ENCODE results near the gene ADGRL1. TPM values are rescaled to one million over a fixed set of nuclear protein-coding genes. Genes with fewer than 3 reads are reported as not detected.

The ADGRL1 gene
- total and polyA plus RNA-seq, 10 of the 15 experiments (the other 5 are each of a cell fraction or from before 2014, with no cell fraction given), result 0.05 to 4.8 (median 0.71) TPM

DNA sequence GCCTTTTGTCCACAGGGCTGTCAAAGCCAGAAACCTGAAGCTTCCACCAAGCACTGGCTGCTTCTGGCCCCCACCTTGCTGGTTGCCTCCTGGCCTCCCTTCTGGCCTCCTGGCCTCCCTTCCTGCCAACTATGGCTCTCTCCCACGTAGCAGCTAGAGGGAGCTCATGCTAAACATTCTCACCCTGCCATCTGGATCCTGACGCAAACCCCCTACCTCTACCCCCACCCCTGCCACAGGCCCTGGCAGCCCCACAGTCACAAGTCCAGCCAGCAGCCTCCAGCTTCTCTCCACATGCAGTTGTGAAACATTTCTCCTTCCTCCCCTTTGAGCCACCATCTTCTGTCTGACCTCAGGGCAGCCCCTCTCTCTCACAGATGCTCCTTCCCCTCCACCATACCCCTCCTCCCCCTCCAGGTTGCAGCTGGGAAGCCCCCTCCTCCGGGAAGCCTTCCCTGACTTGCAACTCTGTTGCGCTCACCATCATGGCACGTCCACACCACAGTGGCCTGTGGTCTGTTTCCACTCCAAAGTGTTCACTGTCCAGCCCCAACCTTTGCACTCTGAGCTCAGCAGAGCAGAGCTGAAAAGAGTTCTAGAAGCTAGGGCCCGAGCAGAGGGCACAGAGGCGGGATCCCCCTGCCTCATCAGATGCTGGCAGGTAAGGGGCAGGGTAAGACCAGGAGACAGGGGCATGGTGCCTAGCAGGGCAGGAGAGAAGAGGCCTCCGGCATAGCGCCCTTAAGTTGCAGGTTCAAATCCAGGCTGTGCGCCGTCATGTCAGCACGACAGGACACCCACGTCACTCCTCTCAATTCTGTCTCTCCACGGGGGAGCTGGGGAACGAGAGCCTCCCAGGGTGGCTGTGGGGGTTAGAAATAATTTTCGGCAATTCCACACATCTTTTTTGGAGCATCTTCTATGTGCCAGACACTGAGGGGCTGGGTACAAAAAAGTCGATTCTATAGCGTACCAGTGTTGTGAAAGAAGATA is 7.3 kb downstream of the ADGRL1 start:
- H3K4me1 ChIP-seq (ENCODE audit: control insufficient read depth, insufficient read depth, low read length), result no peaks in the 10 kb centered on the region; the same call in 1 of the 2 replicates
- no peak overlapping the region for H3K4me2 ChIP-seq (ENCODE audit: control insufficient read depth, insufficient read depth)
- FAIRE-seq (peak; percentile 13), ATAC-seq (peak; percentile 20; the same call in 2 of the 3 replicates), DNase-seq (ENCODE audit: low read depth, low spot score) (no peak)
- no peak overlapping the region for H3K4me3 ChIP-seq
- H2AFZ ChIP-seq (ENCODE audit: control insufficient read depth, low read depth, low read length), result no peak overlapping the region
- intact Hi-C loops (cut with micrococcal nuclease; ENCODE audit: unreplicated experiment), result no loop called here
- ChIA-PET RAD21 (ENCODE audit: unreplicated experiment) (interaction anchor here (0.7 to 3.0 kb wide), 7 partner anchors 13 to 150 kb away, joined by 3 to 33 read pairs (median 4); partner anchors contain the start of gene ASF1B), CTCF (interaction anchor here (0.7 to 3.5 kb wide), 21 partner anchors 9 to 287 kb away, joined by 3 to 95 read pairs (median 4); partner anchors contain the start of gene ASF1B), SMC1A (ENCODE audit: uncharacterized antibody, unreplicated experiment) (interaction anchor here (0.5 to 3.0 kb wide), 4 partner anchors 13 to 162 kb away, joined by 3 to 35 read pairs (median 3); no protein-coding TSS in a partner anchor), POLR2A (interaction anchor here (0.6 kb wide), 1 partner anchor 230 kb away, joined by 4 read pairs; no protein-coding TSS in a partner anchor)
- H3K9me3 ChIP-seq (replicated peaks; ENCODE audit: control insufficient read depth, insufficient read depth, low read length), result no peaks in the 10 kb centered on the region
- TF ChIP-seq, protein P1, sequence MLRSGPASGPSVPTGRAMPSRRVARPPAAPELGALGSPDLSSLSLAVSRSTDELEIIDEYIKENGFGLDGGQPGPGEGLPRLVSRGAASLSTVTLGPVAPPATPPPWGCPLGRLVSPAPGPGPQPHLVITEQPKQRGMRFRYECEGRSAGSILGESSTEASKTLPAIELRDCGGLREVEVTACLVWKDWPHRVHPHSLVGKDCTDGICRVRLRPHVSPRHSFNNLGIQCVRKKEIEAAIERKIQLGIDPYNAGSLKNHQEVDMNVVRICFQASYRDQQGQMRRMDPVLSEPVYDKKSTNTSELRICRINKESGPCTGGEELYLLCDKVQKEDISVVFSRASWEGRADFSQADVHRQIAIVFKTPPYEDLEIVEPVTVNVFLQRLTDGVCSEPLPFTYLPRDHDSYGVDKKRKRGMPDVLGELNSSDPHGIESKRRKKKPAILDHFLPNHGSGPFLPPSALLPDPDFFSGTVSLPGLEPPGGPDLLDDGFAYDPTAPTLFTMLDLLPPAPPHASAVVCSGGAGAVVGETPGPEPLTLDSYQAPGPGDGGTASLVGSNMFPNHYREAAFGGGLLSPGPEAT (IDR thresholded peaks at IDR 0.05; ENCODE audit: low read depth), result no peak
- TF ChIP-seq MTA2 (IDR thresholded peaks at IDR 0.05; ENCODE audit: low read depth) (no peak), HDAC6 (IDR thresholded peaks at IDR 0.05; ENCODE audit: unreplicated experiment) (no peak), GABPA (IDR thresholded peaks at IDR 0.05; ENCODE audit: low read depth) (no peak)
- TF ChIP-seq, protein P2, sequence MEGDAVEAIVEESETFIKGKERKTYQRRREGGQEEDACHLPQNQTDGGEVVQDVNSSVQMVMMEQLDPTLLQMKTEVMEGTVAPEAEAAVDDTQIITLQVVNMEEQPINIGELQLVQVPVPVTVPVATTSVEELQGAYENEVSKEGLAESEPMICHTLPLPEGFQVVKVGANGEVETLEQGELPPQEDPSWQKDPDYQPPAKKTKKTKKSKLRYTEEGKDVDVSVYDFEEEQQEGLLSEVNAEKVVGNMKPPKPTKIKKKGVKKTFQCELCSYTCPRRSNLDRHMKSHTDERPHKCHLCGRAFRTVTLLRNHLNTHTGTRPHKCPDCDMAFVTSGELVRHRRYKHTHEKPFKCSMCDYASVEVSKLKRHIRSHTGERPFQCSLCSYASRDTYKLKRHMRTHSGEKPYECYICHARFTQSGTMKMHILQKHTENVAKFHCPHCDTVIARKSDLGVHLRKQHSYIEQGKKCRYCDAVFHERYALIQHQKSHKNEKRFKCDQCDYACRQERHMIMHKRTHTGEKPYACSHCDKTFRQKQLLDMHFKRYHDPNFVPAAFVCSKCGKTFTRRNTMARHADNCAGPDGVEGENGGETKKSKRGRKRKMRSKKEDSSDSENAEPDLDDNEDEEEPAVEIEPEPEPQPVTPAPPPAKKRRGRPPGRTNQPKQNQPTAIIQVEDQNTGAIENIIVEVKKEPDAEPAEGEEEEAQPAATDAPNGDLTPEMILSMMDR (IDR thresholded peaks at IDR 0.05 in 2 of 3, conservative IDR thresholded peaks at IDR 0.05 in 1 of 3; ENCODE audit: control insufficient read depth in 2 of 3, extremely low read depth in 1 of 3, insufficient read depth in 1 of 3, low read depth in 3 of 3, low read length in 3 of 3), result peak in 2 of 3 experiments; percentile 8 to 25; a peak in 1 of 6 replicates
- TF ChIP-seq, protein P3, sequence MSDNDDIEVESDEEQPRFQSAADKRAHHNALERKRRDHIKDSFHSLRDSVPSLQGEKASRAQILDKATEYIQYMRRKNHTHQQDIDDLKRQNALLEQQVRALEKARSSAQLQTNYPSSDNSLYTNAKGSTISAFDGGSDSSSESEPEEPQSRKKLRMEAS (IDR thresholded peaks at IDR 0.05; ENCODE audit: low read depth, low read length), result no peak
- 37% methylated on average over 17 of the region's 18 CpGs for WGBS (ENCODE audit: insufficient coverage, insufficient replicate concordance, low lambda C conversion rate, missing lambda C conversion rate)
- no peaks in the 10 kb centered on the region for H3K36me3 ChIP-seq (ENCODE audit: control insufficient read depth in 2 of 2, insufficient read depth in 2 of 2, low read length in 1 of 2)
- in situ Hi-C loops (cut with MboI), result loop anchor here (5.0 kb wide), 2 partner anchors 149 to 289 kb away; no protein-coding TSS in a partner anchor
- H4K20me1 ChIP-seq (ENCODE audit: control insufficient read depth, insufficient read depth), result no peaks in the 10 kb centered on the region
- no peaks in the 10 kb centered on the region for H3K79me2 ChIP-seq (ENCODE audit: control insufficient read depth, insufficient read depth, low read length)
- H3K27me3 ChIP-seq (replicated peaks in 1 of 2; ENCODE audit: control insufficient read depth in 2 of 2, insufficient read depth in 2 of 2, low read length in 1 of 2), result no peaks in the 10 kb centered on the region
- no peak overlapping the region for H3K27ac ChIP-seq (ENCODE audit: control insufficient read depth, insufficient read depth)
- no TSS peak for BruUV-seq (replicated peaks)
- H3K9ac ChIP-seq (ENCODE audit: control insufficient read depth, insufficient read depth, low read length), result no peak overlapping the region

All from GM12878 (cell line).